Measurements from ENCODE around the gene CLEC4C.

The CLEC4C gene

DNA sequence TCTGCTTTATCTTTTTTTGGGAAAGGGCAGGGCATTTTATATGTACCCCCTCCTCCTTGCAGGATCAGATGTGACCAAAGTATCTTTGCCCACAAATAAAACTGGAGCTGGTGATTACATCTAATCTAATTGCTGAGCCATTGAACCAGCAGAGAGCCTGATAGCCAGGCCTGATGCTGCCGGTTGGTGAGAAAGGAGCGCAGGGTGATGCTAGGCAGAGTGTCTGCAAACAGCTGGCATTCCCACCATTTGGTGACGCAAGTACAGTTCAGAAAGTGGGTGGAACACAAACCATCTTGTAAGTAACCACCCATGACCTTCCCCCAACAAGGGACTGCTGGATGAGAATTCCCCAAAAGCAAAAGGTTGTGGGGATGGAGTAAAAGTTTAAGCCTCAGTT lies 23.2 kb downstream of the CLEC4C start:
- no peak for DNase-seq (ENCODE audit: low read depth in 2 of 2)

DNA sequence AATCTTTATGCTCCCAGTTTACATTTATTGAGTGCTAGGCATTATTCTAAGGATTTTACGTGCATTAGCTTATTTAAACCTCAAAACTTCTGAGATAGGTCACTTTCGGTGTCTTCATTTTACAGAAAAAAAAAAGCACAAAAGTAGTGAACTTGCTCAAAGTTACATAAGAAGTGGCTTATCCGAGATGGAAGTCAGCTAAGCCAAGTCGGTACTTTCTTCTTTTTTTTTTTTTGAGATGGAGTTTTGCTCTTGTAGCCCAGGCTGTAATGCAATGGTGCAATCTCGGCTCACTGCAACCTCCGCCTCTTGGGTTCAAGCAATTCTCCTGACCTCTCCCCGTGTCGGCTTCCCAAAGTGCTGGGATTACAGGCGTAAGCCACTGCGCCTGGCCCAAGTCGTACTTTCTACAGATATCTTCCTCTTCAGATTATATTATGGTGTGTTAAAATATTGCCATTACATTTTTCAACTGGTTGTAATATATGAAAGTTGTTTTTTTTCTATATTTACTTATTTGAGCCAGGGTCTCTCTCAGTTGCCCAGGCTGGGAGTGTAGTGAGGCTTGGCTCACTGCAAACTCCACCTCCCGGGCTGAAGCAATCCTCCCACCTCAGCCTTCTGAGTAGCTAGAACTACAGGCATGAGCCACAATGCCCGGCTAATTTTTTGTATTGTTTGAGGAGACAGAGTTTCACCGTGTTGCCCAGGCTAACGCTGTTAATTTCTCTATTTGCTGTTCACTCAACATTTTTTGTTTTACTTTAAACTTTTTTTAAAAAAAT lies 27.0 kb downstream of the CLEC4C start:
- no peak for DNase-seq (ENCODE audit: low read depth in 2 of 2)

DNA sequence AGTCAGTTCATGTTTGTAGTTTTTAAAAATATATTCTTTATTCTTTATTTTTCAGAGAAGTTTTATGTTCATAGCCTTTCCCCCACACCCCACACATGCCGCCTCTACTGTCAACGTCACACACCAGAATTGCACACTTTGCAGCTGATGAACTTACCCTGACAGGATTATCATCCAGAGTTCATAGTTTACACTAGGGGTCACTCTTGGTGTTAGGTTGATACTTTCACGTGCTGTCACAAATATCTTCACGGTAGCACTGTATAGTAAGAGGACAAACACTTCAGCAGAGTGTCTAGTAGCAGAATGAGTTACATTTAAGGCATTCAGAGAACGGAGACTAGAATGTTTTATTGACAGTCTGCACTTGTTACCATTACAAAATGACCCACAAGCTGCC lies 30.8 kb downstream of the CLEC4C start:
- no peak for DNase-seq (ENCODE audit: low read depth in 2 of 2)

DNA sequence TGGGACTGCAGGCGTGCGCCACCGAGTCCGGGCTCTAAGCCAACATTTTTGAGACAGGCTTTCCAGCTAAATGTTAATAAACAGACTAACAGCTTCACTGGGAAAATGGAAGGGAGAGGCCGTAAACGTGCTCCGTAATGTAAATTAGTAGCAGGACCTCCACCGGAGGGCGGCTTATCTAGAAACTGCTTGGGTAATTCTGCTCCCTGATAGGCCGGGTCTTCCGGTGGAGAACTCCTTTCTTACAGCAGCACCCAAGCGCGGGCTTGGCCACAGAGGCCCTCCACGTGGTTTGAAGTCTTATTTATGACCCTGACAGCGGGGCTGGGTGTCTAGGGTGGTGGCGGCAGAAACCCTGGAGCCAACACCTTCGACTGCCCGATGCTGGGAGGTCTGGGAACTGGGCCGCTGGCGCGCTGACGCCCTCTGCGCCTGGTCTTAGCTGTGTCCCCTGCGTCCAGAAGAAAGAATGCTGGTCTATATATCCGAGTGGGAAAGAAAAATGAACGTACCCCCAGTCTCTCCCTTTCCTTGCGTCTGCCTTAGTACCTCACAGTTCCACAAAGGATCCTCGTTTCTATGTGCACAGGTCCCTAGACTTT lies 34.2 kb downstream of the CLEC4C start:
- no peak for DNase-seq (ENCODE audit: low read depth in 2 of 2)

DNA sequence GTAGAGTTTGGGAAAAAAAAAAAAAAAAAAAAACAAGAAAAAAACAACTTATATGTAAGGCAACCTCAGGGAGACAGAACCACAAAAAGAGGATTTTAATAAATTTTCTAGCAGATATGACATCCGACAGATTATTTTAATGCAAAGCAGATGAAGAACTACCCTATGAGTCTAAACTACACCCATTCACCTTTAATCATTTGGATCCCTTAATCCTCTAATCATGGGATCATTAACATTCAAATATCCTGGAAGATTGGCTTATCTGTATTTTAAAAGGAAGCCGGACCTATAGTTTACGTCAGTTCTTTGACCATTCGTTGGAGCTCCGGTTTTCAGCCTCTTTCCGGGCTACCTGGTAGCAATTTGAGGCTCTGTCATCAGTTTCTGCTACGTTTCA lies 36.0 kb downstream of the CLEC4C start, which contains the start of gene DPPA3:
TSS of gene DPPA3 (plus strand) at position 301 of the 400 bp plus-strand sequence. CDS start 138 bp downstream, outside the sequence.
- no peak for DNase-seq (ENCODE audit: low read depth in 2 of 2)

DNA sequence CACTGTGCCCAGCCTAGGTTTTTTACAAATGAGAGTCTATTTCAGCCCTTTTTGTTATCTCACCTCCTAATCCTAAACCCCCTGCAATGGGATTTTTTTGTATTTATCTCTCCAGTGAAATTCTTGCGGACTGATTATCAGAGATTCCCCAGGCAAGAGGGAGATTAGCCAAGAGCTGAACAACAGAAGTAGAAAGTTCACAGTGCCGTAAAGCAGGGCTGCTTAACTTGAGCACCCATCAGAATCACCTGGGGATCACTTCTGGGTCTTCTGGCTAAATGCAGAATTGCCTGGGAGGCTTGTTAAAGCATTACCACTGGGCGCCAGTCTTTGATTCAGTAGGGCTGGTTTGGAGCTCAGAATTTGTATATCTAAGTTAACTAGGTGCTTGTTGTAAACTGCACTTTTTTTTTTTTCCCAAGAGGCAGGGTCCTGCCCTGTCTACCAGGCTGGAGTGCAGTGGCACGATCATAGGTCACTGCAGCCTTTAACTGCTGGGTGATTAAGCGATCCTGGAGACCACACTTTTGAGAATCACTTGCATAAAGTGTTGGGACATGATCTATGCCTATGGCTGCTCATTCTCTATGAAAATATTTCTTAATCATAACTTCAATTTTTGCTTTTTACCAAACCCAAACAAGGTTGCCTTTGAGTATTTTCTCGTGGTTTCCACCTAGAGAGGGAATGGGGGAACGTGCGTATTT lies 37.1 kb downstream of the CLEC4C start:
- no peak for DNase-seq (ENCODE audit: low read depth in 2 of 2)

DNA sequence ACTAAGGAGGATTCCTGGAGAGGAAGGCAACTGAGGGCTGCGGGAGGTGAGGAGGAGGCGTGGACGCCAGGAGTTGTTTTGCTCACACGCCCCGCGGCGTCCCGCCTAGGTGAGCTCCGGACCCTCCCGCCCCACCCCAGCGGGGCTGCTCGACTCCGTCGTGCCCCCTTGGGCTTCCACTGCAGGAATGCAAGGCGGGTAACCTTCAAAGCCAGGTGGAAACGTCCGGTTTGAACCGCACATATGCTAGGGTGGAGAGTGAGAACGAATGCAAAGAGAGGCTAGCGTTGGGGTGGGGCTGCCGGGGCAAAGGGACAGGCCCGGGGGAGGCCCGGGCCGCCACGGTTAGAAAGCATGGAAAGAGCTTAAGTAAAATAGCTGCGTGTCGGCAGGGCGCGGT lies 41.3 kb downstream of the CLEC4C start:
- no peak for DNase-seq (ENCODE audit: low read depth in 2 of 2)

DNA sequence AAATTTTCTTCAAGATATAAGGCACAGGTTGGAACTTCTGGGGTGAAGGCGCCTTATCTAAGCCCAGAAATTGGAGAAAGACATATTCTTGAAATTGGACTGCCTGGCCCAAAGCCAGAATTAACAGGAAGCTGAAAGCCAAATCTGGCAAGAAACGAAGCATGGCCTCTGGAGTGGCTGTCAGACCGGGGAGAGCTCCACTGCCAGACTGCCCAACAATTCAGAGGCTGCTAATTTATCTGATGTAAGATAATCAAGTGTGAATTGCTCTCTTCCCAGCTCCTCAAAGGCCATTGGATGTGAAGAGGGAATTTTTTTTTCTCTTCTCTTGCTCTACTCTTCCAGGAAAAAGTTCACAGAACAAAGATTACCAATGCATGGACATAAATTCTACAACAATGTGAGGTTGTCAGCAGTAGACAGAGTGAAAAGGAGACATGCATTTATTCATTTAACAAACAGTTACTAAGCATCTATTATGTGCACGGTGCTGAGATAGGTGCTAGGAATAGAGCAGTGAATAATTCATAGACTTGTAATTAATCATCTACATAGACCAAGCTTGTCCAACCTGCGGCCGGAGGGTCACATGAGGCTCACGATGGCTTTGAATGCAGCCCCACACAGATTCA lies 51.5 kb downstream of the CLEC4C start, which contains the start of gene GDF3:
TSS of gene GDF3 (minus strand) at position 210 of the 632 bp plus-strand sequence. CDS start at position 163, 47 bp downstream.
- DNase-seq (ENCODE audit: low read depth in 2 of 2) = no peak

DNA sequence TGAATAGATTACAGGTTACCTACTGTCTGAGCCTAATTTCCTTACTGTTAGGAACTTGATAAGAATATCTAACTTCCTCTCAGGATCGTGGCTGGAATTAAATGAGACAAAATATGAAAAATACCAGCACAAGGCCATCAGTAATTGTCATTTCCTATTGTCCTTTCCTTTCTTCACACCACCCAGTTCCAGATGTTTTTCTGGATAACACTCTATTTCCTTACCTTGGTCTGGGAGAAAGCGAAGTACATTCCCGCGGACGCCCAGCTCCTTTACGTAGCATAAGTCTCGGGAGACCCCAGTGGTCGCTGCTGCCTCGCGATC lies 52.0 kb downstream of the CLEC4C start:
- DNase-seq (ENCODE audit: low read depth in 2 of 2) = no peak

DNA sequence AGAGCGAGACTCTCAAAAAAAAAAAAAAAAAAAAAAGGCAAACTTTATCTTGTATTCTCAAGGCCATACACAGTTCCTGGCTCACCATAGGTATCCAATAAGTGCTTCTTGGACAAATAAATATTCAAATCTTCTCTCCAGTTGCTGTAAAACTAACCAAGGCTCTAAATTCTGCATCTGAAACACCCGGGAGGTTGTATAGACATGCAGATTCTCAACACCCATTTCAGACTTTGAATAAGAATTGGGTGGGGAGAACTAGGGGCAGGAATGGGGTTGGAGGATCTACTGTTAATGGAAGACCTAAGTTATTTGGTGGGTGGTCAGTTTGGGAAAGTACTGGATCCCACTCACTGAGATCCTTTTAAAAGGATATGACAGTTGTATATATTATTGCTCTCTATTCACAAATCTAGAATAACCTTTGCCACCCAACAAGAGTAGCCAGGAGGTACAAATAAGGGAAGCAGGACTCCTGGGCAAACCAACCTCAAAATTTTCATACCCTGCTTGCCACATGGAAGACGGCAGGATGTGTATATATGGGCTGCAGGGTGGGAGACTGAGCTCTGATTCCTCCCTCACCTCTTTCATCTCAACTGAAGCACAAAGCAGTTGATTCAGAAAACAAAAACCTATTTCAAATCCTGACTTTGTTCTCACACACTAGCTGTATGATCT lies 52.5 kb downstream of the CLEC4C start:
- DNase-seq (ENCODE audit: low read depth in 2 of 2) = no peak

DNA sequence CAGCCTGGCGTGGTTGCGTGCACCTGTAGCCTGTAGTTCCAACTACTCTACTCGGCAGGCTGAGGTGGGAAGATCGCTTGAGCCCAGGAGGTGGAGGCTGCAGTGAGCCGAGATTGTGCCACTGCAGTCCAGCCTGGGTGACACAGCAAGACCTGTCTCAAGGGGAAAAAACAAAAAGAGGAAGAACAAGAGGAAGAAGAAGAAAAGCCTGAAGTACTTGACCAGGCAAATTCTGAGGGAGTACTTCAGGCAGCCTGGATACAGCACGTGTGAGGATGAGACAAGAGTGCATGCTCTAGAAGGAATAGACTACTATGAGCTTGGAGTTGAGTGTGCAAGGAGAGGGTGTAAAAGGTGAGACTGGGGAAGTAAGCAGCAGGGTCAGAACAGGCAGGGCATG lies 53.4 kb downstream of the CLEC4C start:
- no peak for DNase-seq (ENCODE audit: low read depth in 2 of 2)

DNA sequence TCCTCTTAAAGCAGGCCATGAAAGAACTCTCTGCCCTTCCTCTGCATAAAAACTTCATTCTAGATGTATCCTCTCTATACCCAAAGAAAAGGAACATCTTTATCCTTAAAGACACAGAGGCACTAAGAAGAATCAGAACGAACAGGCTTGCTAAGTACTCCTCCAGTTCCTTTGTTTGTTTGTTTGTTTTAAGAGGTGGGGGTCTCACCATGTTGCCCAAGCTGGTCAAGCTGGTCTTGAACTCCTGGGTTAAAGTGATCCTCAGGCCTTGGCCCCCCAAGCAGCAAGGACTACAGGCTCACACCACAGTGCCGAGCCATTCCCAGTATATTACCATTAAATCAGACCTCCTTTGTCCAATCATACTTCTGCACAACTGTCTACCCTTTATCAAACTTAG lies 65.6 kb downstream of the CLEC4C start:
- DNase-seq (ENCODE audit: low read depth in 2 of 2) = no peak

All from stimulated activated CD8-positive, alpha-beta memory T cell treated with anti-CD3 and anti-CD28 coated beads, Interleukin-15, amount 100 ng/mL, for 48 hours (primary cell).